Measurements from ENCODE around the gene SCARB2. TPM values are rescaled to one million over a fixed set of nuclear protein-coding genes. Genes with fewer than 3 reads are reported as not detected.

Gene SCARB2
- total RNA-seq, 1 experiment from 2014 or later: 37.6 TPM

DNA sequence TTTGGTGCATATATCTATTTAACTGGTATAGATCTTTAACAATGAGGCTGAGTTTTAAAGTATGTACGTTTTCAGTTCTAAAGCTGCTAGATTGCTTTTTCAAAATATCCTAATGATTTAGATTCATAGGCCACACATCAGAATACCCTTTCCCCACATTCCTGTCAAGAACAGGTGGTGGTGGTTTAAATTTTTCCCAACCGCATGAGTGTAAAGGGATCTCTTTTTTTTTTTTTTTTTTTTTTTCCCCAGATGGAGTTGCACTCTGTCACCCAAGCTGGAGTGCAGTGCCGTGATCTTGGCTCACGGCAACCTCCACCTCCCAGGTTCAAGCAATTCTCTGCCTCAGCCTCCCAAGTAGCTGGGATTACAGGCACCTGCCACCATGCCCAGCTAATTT, 93.4 kb downstream of the SCARB2 start:
- Histone ChIP-seq H2AFZ (no peak overlapping the region), H3F3A (ENCODE audit: insufficient read depth, low read depth) (no peaks in the 10 kb centered on the region), H3K36me3 (ENCODE audit: low read depth) (peaks cover 17% of the 10 kb centered on the region), H3K4me2 (no peak overlapping the region), H3K9me2 (ENCODE audit: insufficient read depth) (no peaks in the 10 kb centered on the region), H3K79me2 (ENCODE audit: low read depth) (no peaks in the 10 kb centered on the region), H3K9me3 (ENCODE audit: insufficient read depth, low read depth) (no peaks in the 10 kb centered on the region), H4K20me1 (ENCODE audit: insufficient read depth) (no peaks in the 10 kb centered on the region), H3K4me1 (replicated peaks; ENCODE audit: insufficient read depth) (no peaks in the 10 kb centered on the region), H3K4me3 (no peak overlapping the region), H3K27me3 (ENCODE audit: insufficient read depth, low read depth) (no peaks in the 10 kb centered on the region), H3K27ac (no peak overlapping the region)
- no TSS peak for BruUV-seq (replicated peaks)
- ChIA-PET POLR2A (ENCODE audit: unreplicated experiment) (no interaction called here), CTCF (no interaction called here)
- intact Hi-C loops (cut with micrococcal nuclease; ENCODE audit: unreplicated experiment): no loop called here
- DNase-seq: no peak
- TF ChIP-seq, protein P1, sequence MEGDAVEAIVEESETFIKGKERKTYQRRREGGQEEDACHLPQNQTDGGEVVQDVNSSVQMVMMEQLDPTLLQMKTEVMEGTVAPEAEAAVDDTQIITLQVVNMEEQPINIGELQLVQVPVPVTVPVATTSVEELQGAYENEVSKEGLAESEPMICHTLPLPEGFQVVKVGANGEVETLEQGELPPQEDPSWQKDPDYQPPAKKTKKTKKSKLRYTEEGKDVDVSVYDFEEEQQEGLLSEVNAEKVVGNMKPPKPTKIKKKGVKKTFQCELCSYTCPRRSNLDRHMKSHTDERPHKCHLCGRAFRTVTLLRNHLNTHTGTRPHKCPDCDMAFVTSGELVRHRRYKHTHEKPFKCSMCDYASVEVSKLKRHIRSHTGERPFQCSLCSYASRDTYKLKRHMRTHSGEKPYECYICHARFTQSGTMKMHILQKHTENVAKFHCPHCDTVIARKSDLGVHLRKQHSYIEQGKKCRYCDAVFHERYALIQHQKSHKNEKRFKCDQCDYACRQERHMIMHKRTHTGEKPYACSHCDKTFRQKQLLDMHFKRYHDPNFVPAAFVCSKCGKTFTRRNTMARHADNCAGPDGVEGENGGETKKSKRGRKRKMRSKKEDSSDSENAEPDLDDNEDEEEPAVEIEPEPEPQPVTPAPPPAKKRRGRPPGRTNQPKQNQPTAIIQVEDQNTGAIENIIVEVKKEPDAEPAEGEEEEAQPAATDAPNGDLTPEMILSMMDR (conservative IDR thresholded peaks at IDR 0.05): no peak
- TF ChIP-seq EZH2 (IDR thresholded peaks at IDR 0.05; ENCODE audit: low read depth): no peak

DNA sequence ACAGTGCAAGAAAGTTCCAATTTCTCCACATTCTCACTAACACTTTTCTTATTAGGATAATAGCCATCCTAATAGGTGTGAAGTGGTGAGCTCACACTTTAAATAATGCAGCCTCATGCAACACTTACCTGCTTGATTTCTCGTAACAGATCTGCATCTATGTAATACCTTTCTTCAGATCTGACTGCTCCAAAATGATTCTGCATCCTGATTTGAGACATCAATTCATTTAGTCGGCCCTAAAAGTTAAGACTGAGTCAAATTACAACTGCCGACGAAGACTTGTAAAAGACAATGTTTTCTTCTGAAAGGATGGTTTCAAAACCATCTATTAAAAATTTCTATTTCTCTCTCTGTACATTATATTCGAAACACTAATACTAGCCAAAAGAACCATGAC, 96.1 kb downstream of the SCARB2 start:
- ChIA-PET POLR2A (ENCODE audit: unreplicated experiment) (no interaction called here), CTCF (no interaction called here)
- TF ChIP-seq EZH2 (IDR thresholded peaks at IDR 0.05; ENCODE audit: low read depth): no peak
- TF ChIP-seq, protein P1 (conservative IDR thresholded peaks at IDR 0.05): no peak
- H2AFZ ChIP-seq: no peak overlapping the region
- H3K27ac ChIP-seq: no peak overlapping the region
- intact Hi-C loops (cut with micrococcal nuclease; ENCODE audit: unreplicated experiment): no loop called here
- no peaks in the 10 kb centered on the region for H3K9me3 ChIP-seq (ENCODE audit: insufficient read depth, low read depth)
- no peaks in the 10 kb centered on the region for H3K9me2 ChIP-seq (ENCODE audit: insufficient read depth)
- H4K20me1 ChIP-seq (ENCODE audit: insufficient read depth): no peaks in the 10 kb centered on the region
- no peak overlapping the region for H3K4me2 ChIP-seq
- no peak for DNase-seq
- no peaks in the 10 kb centered on the region for H3K79me2 ChIP-seq (ENCODE audit: low read depth)
- BruUV-seq (replicated peaks): no TSS peak
- H3K36me3 ChIP-seq (ENCODE audit: low read depth): peaks cover 22% of the 10 kb centered on the region
- no peaks in the 10 kb centered on the region for H3K27me3 ChIP-seq (ENCODE audit: insufficient read depth, low read depth)
- H3K4me1 ChIP-seq (replicated peaks; ENCODE audit: insufficient read depth): no peaks in the 10 kb centered on the region
- H3K4me3 ChIP-seq: no peak overlapping the region
- no peaks in the 10 kb centered on the region for H3F3A ChIP-seq (ENCODE audit: insufficient read depth, low read depth)

DNA sequence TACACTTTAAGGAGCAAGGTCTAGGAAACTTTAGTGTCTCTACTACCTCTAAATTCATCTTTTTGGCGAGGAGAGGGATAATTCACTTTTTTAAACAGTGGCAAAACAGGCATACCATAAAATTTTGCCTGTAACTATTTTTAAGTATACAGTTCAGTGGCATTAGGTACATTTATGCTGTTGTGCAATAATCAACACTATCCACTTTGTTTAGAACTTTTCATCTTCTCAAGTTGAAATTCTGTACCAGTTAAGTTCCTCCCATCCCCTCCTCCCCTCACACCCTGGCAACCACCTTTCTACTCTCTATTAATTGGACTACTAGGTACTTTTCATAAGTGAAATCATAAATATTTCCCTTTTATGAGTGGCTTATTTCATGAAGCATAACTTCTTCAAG, 96.8 kb downstream of the SCARB2 start:
- H3K9me3 ChIP-seq (ENCODE audit: insufficient read depth, low read depth): no peaks in the 10 kb centered on the region
- H3K4me3 ChIP-seq: no peak overlapping the region
- H3K4me1 ChIP-seq (replicated peaks; ENCODE audit: insufficient read depth): no peaks in the 10 kb centered on the region
- no peaks in the 10 kb centered on the region for H3K27me3 ChIP-seq (ENCODE audit: insufficient read depth, low read depth)
- H3K4me2 ChIP-seq: no peak overlapping the region
- ChIA-PET CTCF (no interaction called here), POLR2A (ENCODE audit: unreplicated experiment) (no interaction called here)
- DNase-seq: no peak
- no peak overlapping the region for H2AFZ ChIP-seq
- H3K27ac ChIP-seq: no peak overlapping the region
- no peaks in the 10 kb centered on the region for H3F3A ChIP-seq (ENCODE audit: insufficient read depth, low read depth)
- intact Hi-C loops (cut with micrococcal nuclease; ENCODE audit: unreplicated experiment): no loop called here
- no peaks in the 10 kb centered on the region for H3K9me2 ChIP-seq (ENCODE audit: insufficient read depth)
- peaks cover 22% of the 10 kb centered on the region for H3K36me3 ChIP-seq (ENCODE audit: low read depth)
- no peaks in the 10 kb centered on the region for H4K20me1 ChIP-seq (ENCODE audit: insufficient read depth)
- BruUV-seq (replicated peaks): no TSS peak
- TF ChIP-seq, protein P1 (conservative IDR thresholded peaks at IDR 0.05): no peak
- no peak for TF ChIP-seq EZH2 (IDR thresholded peaks at IDR 0.05; ENCODE audit: low read depth)
- H3K79me2 ChIP-seq (ENCODE audit: low read depth): no peaks in the 10 kb centered on the region

Other genes with a start within 250 kb of the SCARB2 start
- gene SDAD1, start 222.9 kb downstream of the SCARB2 start, total RNA-seq (2021): 14.9 and 23.2 TPM in 2 replicates
- not detected in 2 replicates for gene CXCL9, start 206.3 kb downstream of the SCARB2 start, total RNA-seq (2021)
- gene CXCL10, start 190.3 kb downstream of the SCARB2 start, total RNA-seq (2021): not detected in 2 replicates
- gene CXCL11, start 177.8 kb downstream of the SCARB2 start, total RNA-seq (2021): not detected in 2 replicates
- gene ART3, start 139.1 kb downstream of the SCARB2 start, total RNA-seq (2021): not detected in 2 replicates
- gene NUP54, start 65.4 kb downstream of the SCARB2 start, total RNA-seq (2021): 28.4 and 30.9 TPM in 2 replicates
- 2.2 and 2.5 TPM in 2 replicates for gene FAM47E, start 37.9 kb upstream of the SCARB2 start, total RNA-seq (2021)
- 1.8 and 3.5 TPM in 2 replicates for gene STBD1, start 92.9 kb upstream of the SCARB2 start, total RNA-seq (2021)
- gene CCDC158, start 207.3 kb upstream of the SCARB2 start, total RNA-seq (2021): not detected in 2 replicates
- 44.3 and 50.7 TPM in 2 replicates for gene SHROOM3, start 221.4 kb upstream of the SCARB2 start, total RNA-seq (2021)

All from PC-9 (cell line).